ENCODE measurements around the gene EMD.
A peak's percentile ranks its signal among the peaks of the same experiment; 100 is the strongest.

The EMD gene

GRCh38 chrX:154363706-154364439 lies 15.2 kb upstream of the EMD start:
- H3K9me3 ChIP-seq (ENCODE audit: insufficient read depth, low read depth, low read length) = no peaks in the 10 kb centered on the region
- no peak overlapping the region for H3K4me3 ChIP-seq (ENCODE audit: low read depth, low read length)
- H2AK5ac ChIP-seq (ENCODE audit: low read length) = no peak overlapping the region
- no peak overlapping the region for H2AFZ ChIP-seq (ENCODE audit: insufficient read depth, low read length, poor library complexity)
- no peak overlapping the region for H2BK120ac ChIP-seq (ENCODE audit: insufficient read depth, low read length, poor library complexity)
- H3K27me3 ChIP-seq (ENCODE audit: insufficient read depth, low read length) = no peaks in the 10 kb centered on the region
- H3K79me2 ChIP-seq (ENCODE audit: control insufficient read depth, insufficient read depth, low read length, poor library complexity) = peaks cover 16% of the 10 kb centered on the region
- H3K4me1 ChIP-seq (ENCODE audit: control insufficient read depth in 1 of 2, insufficient read depth in 2 of 2, low read length in 2 of 2) = peaks cover 8 to 9% of the 10 kb centered on the region in 2 experiments
- no peak overlapping the region for H2BK12ac ChIP-seq (ENCODE audit: low read length)
- H3K27ac ChIP-seq (ENCODE audit: low read depth, low read length) = no peak overlapping the region
- no CpG with 5 or more reads among the region's 20 CpGs for WGBS (ENCODE audit: extremely low coverage, insufficient coverage, insufficient read length)
- no peak overlapping the region for H3K18ac ChIP-seq (ENCODE audit: low read length)
- no peak overlapping the region for H3K9ac ChIP-seq (ENCODE audit: low read length)
- H3K23ac ChIP-seq (ENCODE audit: low read length) = no peak overlapping the region
- H3K4me2 ChIP-seq (ENCODE audit: low read length) = no peak overlapping the region
- no peak overlapping the region for H4K91ac ChIP-seq (ENCODE audit: low read depth, low read length)
- peaks cover 4% of the 10 kb centered on the region for H3K79me1 ChIP-seq (ENCODE audit: low read length)
- H3K4ac ChIP-seq (ENCODE audit: low read depth, low read length) = no peak overlapping the region
- no peak overlapping the region for H3K14ac ChIP-seq (ENCODE audit: low read length)
- H2BK5ac ChIP-seq (ENCODE audit: low read depth, low read length, poor library complexity) = no peak overlapping the region
- H4K8ac ChIP-seq (ENCODE audit: low read depth, low read length) = no peak overlapping the region
- H3K36me3 ChIP-seq (ENCODE audit: control insufficient read depth in 1 of 2, insufficient read depth in 2 of 2, low read length in 2 of 2) = peaks cover 95 to 96% of the 10 kb centered on the region in 2 experiments
- H4K12ac ChIP-seq (ENCODE audit: low read depth, low read length) = no peak overlapping the region
- DNase-seq = no peak

- no peak overlapping the region for H3K27ac ChIP-seq (ENCODE audit: low read depth, low read length)
- H3K18ac ChIP-seq (ENCODE audit: low read length) = no peak overlapping the region
- no CpG with 5 or more reads among the region's 20 CpGs for WGBS (ENCODE audit: extremely low coverage, insufficient coverage, insufficient read length)
- H2AFZ ChIP-seq (ENCODE audit: insufficient read depth, low read length, poor library complexity) = no peak overlapping the region
- H4K12ac ChIP-seq (ENCODE audit: low read depth, low read length) = no peak overlapping the region
- no peak overlapping the region for H2BK5ac ChIP-seq (ENCODE audit: low read depth, low read length, poor library complexity)
- H4K8ac ChIP-seq (ENCODE audit: low read depth, low read length) = no peak overlapping the region
- H3K4me3 ChIP-seq (ENCODE audit: low read depth, low read length) = no peak overlapping the region
- no peak overlapping the region for H3K4me2 ChIP-seq (ENCODE audit: low read length)
- no peak overlapping the region for H3K23ac ChIP-seq (ENCODE audit: low read length)
- H2BK120ac ChIP-seq (ENCODE audit: insufficient read depth, low read length, poor library complexity) = no peak overlapping the region
- peaks cover 12% of the 10 kb centered on the region for H3K79me1 ChIP-seq (ENCODE audit: low read length)
- peaks cover 25% of the 10 kb centered on the region for H3K79me2 ChIP-seq (ENCODE audit: control insufficient read depth, insufficient read depth, low read length, poor library complexity)
- H3K9me3 ChIP-seq (ENCODE audit: insufficient read depth, low read depth, low read length) = no peaks in the 10 kb centered on the region
- no peak overlapping the region for H3K9ac ChIP-seq (ENCODE audit: low read length)
- H3K14ac ChIP-seq (ENCODE audit: low read length) = no peak overlapping the region
- H3K36me3 ChIP-seq (ENCODE audit: control insufficient read depth in 1 of 2, insufficient read depth in 2 of 2, low read length in 2 of 2) = peaks cover 85 to 88% of the 10 kb centered on the region in 2 experiments
- no peak overlapping the region for H3K4ac ChIP-seq (ENCODE audit: low read depth, low read length)
- H2BK12ac ChIP-seq (ENCODE audit: low read length) = no peak overlapping the region
- H4K91ac ChIP-seq (ENCODE audit: low read depth, low read length) = no peak overlapping the region
- H2AK5ac ChIP-seq (ENCODE audit: low read length) = no peak overlapping the region
- DNase-seq = no peak
- H3K27me3 ChIP-seq (ENCODE audit: insufficient read depth, low read length) = no peaks in the 10 kb centered on the region
- peaks cover 8 to 9% of the 10 kb centered on the region in 2 experiments for H3K4me1 ChIP-seq (ENCODE audit: control insufficient read depth in 1 of 2, insufficient read depth in 2 of 2, low read length in 2 of 2)
These were observed 14.0 kb upstream of the EMD start for GRCh38 chrX:154365052-154365600.

GRCh38 chrX:154365997-154366665 lies 13.0 kb upstream of the EMD start:
- Histone ChIP-seq H3K79me1 (ENCODE audit: low read length) (peaks cover 20% of the 10 kb centered on the region), H3K9me3 (ENCODE audit: insufficient read depth, low read depth, low read length) (no peaks in the 10 kb centered on the region), H2AFZ (ENCODE audit: insufficient read depth, low read length, poor library complexity) (no peak overlapping the region), H2BK120ac (ENCODE audit: insufficient read depth, low read length, poor library complexity) (no peak overlapping the region), H4K12ac (ENCODE audit: low read depth, low read length) (peak overlapping the region; percentile 69), H3K4ac (ENCODE audit: low read depth, low read length) (peak overlapping the region; percentile 89), H3K14ac (ENCODE audit: low read length) (no peak overlapping the region), H3K36me3 (ENCODE audit: control insufficient read depth in 1 of 2, insufficient read depth in 2 of 2, low read length in 2 of 2) (peaks cover 81 to 85% of the 10 kb centered on the region in 2 experiments), H3K4me2 (ENCODE audit: low read length) (no peak overlapping the region), H2BK12ac (ENCODE audit: low read length) (no peak overlapping the region), H3K4me3 (ENCODE audit: low read depth, low read length) (no peak overlapping the region), H3K27ac (ENCODE audit: low read depth, low read length) (no peak overlapping the region), H3K27me3 (ENCODE audit: insufficient read depth, low read length) (no peaks in the 10 kb centered on the region), H4K8ac (ENCODE audit: low read depth, low read length) (no peak overlapping the region), H4K91ac (ENCODE audit: low read depth, low read length) (no peak overlapping the region), H3K9ac (ENCODE audit: low read length) (no peak overlapping the region), H3K4me1 (ENCODE audit: control insufficient read depth in 1 of 2, insufficient read depth in 2 of 2, low read length in 2 of 2) (peaks cover 8 to 9% of the 10 kb centered on the region in 2 experiments), H2BK5ac (ENCODE audit: low read depth, low read length, poor library complexity) (no peak overlapping the region), H3K79me2 (ENCODE audit: control insufficient read depth, insufficient read depth, low read length, poor library complexity) (peaks cover 33% of the 10 kb centered on the region), H3K23ac (ENCODE audit: low read length) (no peak overlapping the region), H3K18ac (ENCODE audit: low read length) (no peak overlapping the region), H2AK5ac (ENCODE audit: low read length) (no peak overlapping the region)
- no peak for DNase-seq
- WGBS (ENCODE audit: extremely low coverage, insufficient coverage, insufficient read length) = no CpG with 5 or more reads among the region's 32 CpGs

- no CpG with 5 or more reads among the region's 11 CpGs for WGBS (ENCODE audit: extremely low coverage, insufficient coverage, insufficient read length)
These were observed 12.4 kb upstream of the EMD start for GRCh38 chrX:154366666-154367055.

More at GRCh38 chrX:154366666-154367055, 12.4 kb upstream of the EMD start:
- H2BK120ac ChIP-seq (ENCODE audit: insufficient read depth, low read length, poor library complexity) = no peak overlapping the region
- no peak overlapping the region for H3K9ac ChIP-seq (ENCODE audit: low read length)
- H3K4me1 ChIP-seq (ENCODE audit: control insufficient read depth in 1 of 2, insufficient read depth in 2 of 2, low read length in 2 of 2) = peaks cover 8 to 9% of the 10 kb centered on the region in 2 experiments
- H2BK12ac ChIP-seq (ENCODE audit: low read length) = no peak overlapping the region
- peak overlapping the region; percentile 18 for H4K8ac ChIP-seq (ENCODE audit: low read depth, low read length)
- H3K79me2 ChIP-seq (ENCODE audit: control insufficient read depth, insufficient read depth, low read length, poor library complexity) = peaks cover 35% of the 10 kb centered on the region
- peak overlapping the region; percentile 77 for H4K12ac ChIP-seq (ENCODE audit: low read depth, low read length)
- no peak overlapping the region for H4K91ac ChIP-seq (ENCODE audit: low read depth, low read length)
- H3K27me3 ChIP-seq (ENCODE audit: insufficient read depth, low read length) = no peaks in the 10 kb centered on the region
- H3K23ac ChIP-seq (ENCODE audit: low read length) = no peak overlapping the region
- no peak overlapping the region for H2BK5ac ChIP-seq (ENCODE audit: low read depth, low read length, poor library complexity)
- no peak overlapping the region for H3K18ac ChIP-seq (ENCODE audit: low read length)
- H3K36me3 ChIP-seq (ENCODE audit: control insufficient read depth in 1 of 2, insufficient read depth in 2 of 2, low read length in 2 of 2) = peaks cover 76 to 80% of the 10 kb centered on the region in 2 experiments
- peak overlapping the region; percentile 20 for H3K4me2 ChIP-seq (ENCODE audit: low read length)
- no peak overlapping the region for H2AK5ac ChIP-seq (ENCODE audit: low read length)
- no peak overlapping the region for H3K14ac ChIP-seq (ENCODE audit: low read length)
- H3K27ac ChIP-seq (ENCODE audit: low read depth, low read length) = no peak overlapping the region
- H3K9me3 ChIP-seq (ENCODE audit: insufficient read depth, low read depth, low read length) = no peaks in the 10 kb centered on the region
- H3K4me3 ChIP-seq (ENCODE audit: low read depth, low read length) = no peak overlapping the region
- peak overlapping the region; percentile 89 for H3K4ac ChIP-seq (ENCODE audit: low read depth, low read length)
- no peak overlapping the region for H2AFZ ChIP-seq (ENCODE audit: insufficient read depth, low read length, poor library complexity)
- DNase-seq = no peak
- H3K79me1 ChIP-seq (ENCODE audit: low read length) = peaks cover 23% of the 10 kb centered on the region

Data from trophoblast cell (in vitro differentiated cells and primary cell).